ENCODE measurements around the gene MAPRE2. TPM values are rescaled to one million over a fixed set of nuclear protein-coding genes. Genes with fewer than 3 reads are reported as not detected.

MAPRE2 gene
- total and polyA plus RNA-seq, 2 donors (not counting 1 experiment from before 2014, with no cell fraction given): 18.5 to 88.1 TPM

- no peaks in the 10 kb centered on the region for H3K4me1 ChIP-seq (ENCODE audit: control insufficient read depth, extremely low read depth, insufficient read depth, low read length)
- no peak overlapping the region for H3K4me2 ChIP-seq (ENCODE audit: extremely low read depth, insufficient read depth, low read length)
- no peak overlapping the region for H3K4me3 ChIP-seq (replicated peaks in 1 of 4; ENCODE audit: control extremely low read depth in 1 of 4, insufficient read depth in 1 of 4, low read depth in 3 of 4, low read length in 4 of 4)
- DNase-seq (ENCODE audit: low read depth in 2 of 2): no peak
- H4K20me1 ChIP-seq (ENCODE audit: control insufficient read depth, extremely low read depth, insufficient read depth, low read length): no peaks in the 10 kb centered on the region
- no peak overlapping the region for H3K27ac ChIP-seq (ENCODE audit: insufficient read depth, low read length)
- no peaks in the 10 kb centered on the region for H3K36me3 ChIP-seq (ENCODE audit: control insufficient read depth, insufficient read depth, low read length)
- H3K79me2 ChIP-seq (ENCODE audit: control insufficient read depth, insufficient read depth, low read length): no peaks in the 10 kb centered on the region
- no peaks in the 10 kb centered on the region for H3K27me3 ChIP-seq (ENCODE audit: control insufficient read depth, insufficient read depth, low read length)
- no peaks in the 10 kb centered on the region for H3K9me3 ChIP-seq (ENCODE audit: control insufficient read depth, insufficient read depth, low read depth, low read length)
- no peak for TF ChIP-seq EZH2 (IDR thresholded peaks at IDR 0.05; ENCODE audit: low read length, missing control alignments)
- TF ChIP-seq, protein P1, sequence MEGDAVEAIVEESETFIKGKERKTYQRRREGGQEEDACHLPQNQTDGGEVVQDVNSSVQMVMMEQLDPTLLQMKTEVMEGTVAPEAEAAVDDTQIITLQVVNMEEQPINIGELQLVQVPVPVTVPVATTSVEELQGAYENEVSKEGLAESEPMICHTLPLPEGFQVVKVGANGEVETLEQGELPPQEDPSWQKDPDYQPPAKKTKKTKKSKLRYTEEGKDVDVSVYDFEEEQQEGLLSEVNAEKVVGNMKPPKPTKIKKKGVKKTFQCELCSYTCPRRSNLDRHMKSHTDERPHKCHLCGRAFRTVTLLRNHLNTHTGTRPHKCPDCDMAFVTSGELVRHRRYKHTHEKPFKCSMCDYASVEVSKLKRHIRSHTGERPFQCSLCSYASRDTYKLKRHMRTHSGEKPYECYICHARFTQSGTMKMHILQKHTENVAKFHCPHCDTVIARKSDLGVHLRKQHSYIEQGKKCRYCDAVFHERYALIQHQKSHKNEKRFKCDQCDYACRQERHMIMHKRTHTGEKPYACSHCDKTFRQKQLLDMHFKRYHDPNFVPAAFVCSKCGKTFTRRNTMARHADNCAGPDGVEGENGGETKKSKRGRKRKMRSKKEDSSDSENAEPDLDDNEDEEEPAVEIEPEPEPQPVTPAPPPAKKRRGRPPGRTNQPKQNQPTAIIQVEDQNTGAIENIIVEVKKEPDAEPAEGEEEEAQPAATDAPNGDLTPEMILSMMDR (conservative IDR thresholded peaks at IDR 0.05 in 1 of 2, IDR thresholded peaks at IDR 0.05 in 1 of 2; ENCODE audit: low read depth in 1 of 2, low read length in 2 of 2): no peak
- H3K9ac ChIP-seq (ENCODE audit: insufficient read depth, low read length): no peak overlapping the region
- no peak overlapping the region for H2AFZ ChIP-seq (ENCODE audit: low read length)
These were observed 97.6 kb downstream of the MAPRE2 start for GRCh38 chr18:35138773-35139172.

DNA sequence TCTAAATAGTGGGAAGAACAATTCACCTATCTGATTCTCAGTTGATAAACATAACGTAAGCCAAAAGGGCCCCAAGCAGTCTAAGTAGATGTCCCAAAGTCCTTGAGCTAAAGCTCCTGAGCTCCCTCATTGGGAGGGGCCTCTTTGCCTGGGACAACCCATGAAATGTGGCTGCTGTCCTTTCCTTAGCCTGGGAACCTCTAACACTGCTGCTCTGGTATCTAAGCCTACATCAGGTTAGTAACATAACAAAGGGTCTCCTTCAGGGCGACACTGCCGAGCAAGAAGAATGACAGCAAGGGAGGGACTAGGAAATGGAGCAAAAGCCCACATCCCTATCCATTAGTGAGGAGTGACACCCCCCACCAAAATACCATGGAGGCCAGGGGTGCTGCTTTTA is 98.3 kb downstream of the MAPRE2 start:
- Histone ChIP-seq H3K4me2 (ENCODE audit: extremely low read depth, insufficient read depth, low read length) (no peak overlapping the region), H3K4me3 (replicated peaks in 1 of 4; ENCODE audit: control extremely low read depth in 1 of 4, insufficient read depth in 1 of 4, low read depth in 3 of 4, low read length in 4 of 4) (no peak overlapping the region), H3K27me3 (ENCODE audit: control insufficient read depth, insufficient read depth, low read length) (no peaks in the 10 kb centered on the region), H3K9ac (ENCODE audit: insufficient read depth, low read length) (no peak overlapping the region), H2AFZ (ENCODE audit: low read length) (no peak overlapping the region), H3K27ac (ENCODE audit: insufficient read depth, low read length) (no peak overlapping the region), H3K79me2 (ENCODE audit: control insufficient read depth, insufficient read depth, low read length) (no peaks in the 10 kb centered on the region), H3K36me3 (ENCODE audit: control insufficient read depth, insufficient read depth, low read length) (no peaks in the 10 kb centered on the region), H4K20me1 (ENCODE audit: control insufficient read depth, extremely low read depth, insufficient read depth, low read length) (no peaks in the 10 kb centered on the region), H3K9me3 (ENCODE audit: control insufficient read depth, insufficient read depth, low read depth, low read length) (no peaks in the 10 kb centered on the region), H3K4me1 (ENCODE audit: control insufficient read depth, extremely low read depth, insufficient read depth, low read length) (no peaks in the 10 kb centered on the region)
- TF ChIP-seq, protein P1 (conservative IDR thresholded peaks at IDR 0.05 in 1 of 2, IDR thresholded peaks at IDR 0.05 in 1 of 2; ENCODE audit: low read depth in 1 of 2, low read length in 2 of 2): no peak
- no peak for TF ChIP-seq EZH2 (IDR thresholded peaks at IDR 0.05; ENCODE audit: low read length, missing control alignments)
- no peak for DNase-seq (ENCODE audit: low read depth in 2 of 2)

- Histone ChIP-seq H2AFZ (ENCODE audit: low read length) (no peak overlapping the region), H4K20me1 (ENCODE audit: control insufficient read depth, extremely low read depth, insufficient read depth, low read length) (no peaks in the 10 kb centered on the region), H3K27ac (ENCODE audit: insufficient read depth, low read length) (no peak overlapping the region), H3K36me3 (ENCODE audit: control insufficient read depth, insufficient read depth, low read length) (no peaks in the 10 kb centered on the region), H3K4me1 (ENCODE audit: control insufficient read depth, extremely low read depth, insufficient read depth, low read length) (no peaks in the 10 kb centered on the region), H3K27me3 (ENCODE audit: control insufficient read depth, insufficient read depth, low read length) (no peaks in the 10 kb centered on the region), H3K9ac (ENCODE audit: insufficient read depth, low read length) (no peak overlapping the region), H3K9me3 (ENCODE audit: control insufficient read depth, insufficient read depth, low read depth, low read length) (no peaks in the 10 kb centered on the region), H3K4me3 (replicated peaks in 1 of 4; ENCODE audit: control extremely low read depth in 1 of 4, insufficient read depth in 1 of 4, low read depth in 3 of 4, low read length in 4 of 4) (no peak overlapping the region), H3K79me2 (ENCODE audit: control insufficient read depth, insufficient read depth, low read length) (no peaks in the 10 kb centered on the region), H3K4me2 (ENCODE audit: extremely low read depth, insufficient read depth, low read length) (no peak overlapping the region)
- TF ChIP-seq EZH2 (IDR thresholded peaks at IDR 0.05; ENCODE audit: low read length, missing control alignments): no peak
- TF ChIP-seq, protein P1 (conservative IDR thresholded peaks at IDR 0.05 in 1 of 2, IDR thresholded peaks at IDR 0.05 in 1 of 2; ENCODE audit: low read depth in 1 of 2, low read length in 2 of 2): no peak
- no peak for DNase-seq (ENCODE audit: low read depth in 2 of 2)
These were observed 99.9 kb downstream of the MAPRE2 start for GRCh38 chr18:35141077-35141476.
